Muscle layer of colon (tissue), 2 donors: Measurements from ENCODE around the gene NR2E3.

Experiments
- H3K27ac ChIP-seq: one replicate; pipeline ENCODE4 v1.7.0; 2013; ENCODE audit warnings: low read depth, mild to moderate bottlenecking, low read length, moderate library complexity
- H3K27me3 ChIP-seq, 2 donors: one replicate each; pipeline ENCODE4 v1.7.0; 2013; ENCODE audit warnings: low read length in 2 of 2, mild to moderate bottlenecking in 2 of 2; ENCODE audit not compliant: insufficient read depth in 2 of 2, control insufficient read depth in 1 of 2
- H3K36me3 ChIP-seq: one replicate; pipeline ENCODE4 v1.7.0; 2013; ENCODE audit warnings: mild to moderate bottlenecking, low read length; ENCODE audit not compliant: insufficient read depth
- H3K4me1 ChIP-seq: one replicate; pipeline ENCODE4 v1.7.0; 2013; ENCODE audit warnings: mild to moderate bottlenecking, low read length; ENCODE audit not compliant: insufficient read depth
- H3K4me3 ChIP-seq, 2 donors: one replicate each; pipeline ENCODE4 v1.7.0; 2013; ENCODE audit warnings: low read length in 2 of 2, low read depth in 1 of 2, mild to moderate bottlenecking in 1 of 2, moderate library complexity in 1 of 2
- H3K9ac ChIP-seq: one replicate; pipeline ENCODE4 v1.7.0; 2013; ENCODE audit warnings: low read length
- H3K9me3 ChIP-seq: one replicate; pipeline ENCODE4 v1.7.0; 2013; ENCODE audit warnings: mild to moderate bottlenecking, low read length
- donor health status: abdominal sarcoma.
- donor health status: Adenocarcinoma of cecum.

NR2E3 gene

GRCh38 chr15:71798641-71799040 is 11.7 kb upstream of the NR2E3 start:
- H3K4me1 ChIP-seq, result no peaks in the 10 kb centered on the region
- no peaks in the 10 kb centered on the region for H3K9me3 ChIP-seq
- H3K9ac ChIP-seq, result no peak overlapping the region
- no peaks in the 10 kb centered on the region for H3K27me3 ChIP-seq
- H3K27ac ChIP-seq, result no peak overlapping the region
- H3K36me3 ChIP-seq, result no peaks in the 10 kb centered on the region
- H3K4me3 ChIP-seq, result no peak overlapping the region

DNA sequence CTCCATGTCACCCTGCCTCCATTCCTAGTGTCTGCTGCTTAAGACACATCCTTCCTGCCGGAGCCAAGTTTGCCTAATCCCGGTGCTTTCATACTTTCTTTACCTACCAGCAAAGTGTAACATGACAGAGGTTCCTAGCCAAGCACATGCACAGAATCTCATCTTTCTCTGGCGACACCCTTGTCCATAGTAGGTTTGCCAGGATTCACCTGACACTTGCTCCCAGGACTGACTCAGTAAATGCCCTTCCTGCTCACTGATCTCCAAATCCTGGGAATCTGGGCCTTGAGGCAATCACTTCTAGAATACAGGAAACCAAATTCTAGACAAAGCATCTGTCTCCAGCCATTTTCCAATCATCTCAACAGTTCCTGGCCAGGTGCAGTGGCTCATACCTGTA is 10.2 kb upstream of the NR2E3 start:
- no peak overlapping the region for H3K27ac ChIP-seq
- no peaks in the 10 kb centered on the region for H3K9me3 ChIP-seq
- no peaks in the 10 kb centered on the region for H3K36me3 ChIP-seq
- H3K4me3 ChIP-seq, result no peak overlapping the region
- H3K9ac ChIP-seq, result no peak overlapping the region
- H3K4me1 ChIP-seq, result no peaks in the 10 kb centered on the region
- H3K27me3 ChIP-seq, result no peaks in the 10 kb centered on the region

GRCh38 chr15:71800835-71801745 is 9.3 kb upstream of the NR2E3 start:
- H3K4me1 ChIP-seq, result no peaks in the 10 kb centered on the region
- H3K27ac ChIP-seq, result no peak overlapping the region
- no peaks in the 10 kb centered on the region for H3K9me3 ChIP-seq
- H3K4me3 ChIP-seq, result no peak overlapping the region
- no peak overlapping the region for H3K9ac ChIP-seq
- H3K27me3 ChIP-seq, result no peaks in the 10 kb centered on the region
- H3K36me3 ChIP-seq, result no peaks in the 10 kb centered on the region

GRCh38 chr15:71801935-71802655 is 8.3 kb upstream of the NR2E3 start:
- no peak overlapping the region for H3K9ac ChIP-seq
- H3K9me3 ChIP-seq, result no peaks in the 10 kb centered on the region
- no peak overlapping the region for H3K4me3 ChIP-seq
- H3K27me3 ChIP-seq, result no peaks in the 10 kb centered on the region
- no peaks in the 10 kb centered on the region for H3K4me1 ChIP-seq
- no peak overlapping the region for H3K27ac ChIP-seq
- no peaks in the 10 kb centered on the region for H3K36me3 ChIP-seq

- Histone ChIP-seq H3K9me3 (no peaks in the 10 kb centered on the region), H3K9ac (no peak overlapping the region), H3K4me3 (no peak overlapping the region), H3K36me3 (no peaks in the 10 kb centered on the region), H3K27ac (no peak overlapping the region), H3K4me1 (no peaks in the 10 kb centered on the region), H3K27me3 (no peaks in the 10 kb centered on the region)
These were observed 7.6 kb upstream of the NR2E3 start for GRCh38 chr15:71802770-71803169.

DNA sequence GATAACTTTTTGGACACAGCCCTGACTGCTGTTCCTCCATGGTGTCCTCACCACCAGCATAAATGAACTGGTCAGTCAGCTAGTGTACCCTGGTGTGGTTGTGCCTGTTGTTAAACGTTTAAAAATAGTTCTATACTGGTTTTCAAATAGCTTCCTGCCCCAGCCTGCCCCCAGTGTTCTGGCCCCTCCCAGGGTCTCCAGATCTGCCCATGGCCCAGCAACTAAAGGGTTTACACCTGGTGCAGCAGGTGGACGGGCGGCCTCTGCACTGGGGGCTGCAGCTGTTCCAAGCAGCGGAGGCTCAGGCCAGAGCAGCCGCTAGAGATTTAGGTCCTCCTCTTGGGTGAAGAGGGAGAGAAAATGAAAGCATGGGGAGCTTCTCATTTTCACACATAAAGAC is 6.1 kb upstream of the NR2E3 start:
- Histone ChIP-seq H3K27ac (no peak overlapping the region), H3K4me1 (no peaks in the 10 kb centered on the region), H3K4me3 (no peak overlapping the region), H3K27me3 (no peaks in the 10 kb centered on the region), H3K9me3 (no peaks in the 10 kb centered on the region), H3K9ac (no peak overlapping the region), H3K36me3 (no peaks in the 10 kb centered on the region)

GRCh38 chr15:71804695-71805470 is 5.5 kb upstream of the NR2E3 start:
- Histone ChIP-seq H3K4me1 (no peaks in the 10 kb centered on the region), H3K9ac (no peak overlapping the region), H3K9me3 (no peaks in the 10 kb centered on the region), H3K36me3 (no peaks in the 10 kb centered on the region), H3K4me3 (no peak overlapping the region), H3K27ac (no peak overlapping the region), H3K27me3 (no peaks in the 10 kb centered on the region)

- Histone ChIP-seq H3K36me3 (no peaks in the 10 kb centered on the region), H3K27me3 (no peaks in the 10 kb centered on the region), H3K27ac (no peak overlapping the region), H3K9ac (no peak overlapping the region), H3K9me3 (no peaks in the 10 kb centered on the region), H3K4me1 (no peaks in the 10 kb centered on the region), H3K4me3 (no peak overlapping the region)
These were observed 3.9 kb upstream of the NR2E3 start for GRCh38 chr15:71806452-71806931.

DNA sequence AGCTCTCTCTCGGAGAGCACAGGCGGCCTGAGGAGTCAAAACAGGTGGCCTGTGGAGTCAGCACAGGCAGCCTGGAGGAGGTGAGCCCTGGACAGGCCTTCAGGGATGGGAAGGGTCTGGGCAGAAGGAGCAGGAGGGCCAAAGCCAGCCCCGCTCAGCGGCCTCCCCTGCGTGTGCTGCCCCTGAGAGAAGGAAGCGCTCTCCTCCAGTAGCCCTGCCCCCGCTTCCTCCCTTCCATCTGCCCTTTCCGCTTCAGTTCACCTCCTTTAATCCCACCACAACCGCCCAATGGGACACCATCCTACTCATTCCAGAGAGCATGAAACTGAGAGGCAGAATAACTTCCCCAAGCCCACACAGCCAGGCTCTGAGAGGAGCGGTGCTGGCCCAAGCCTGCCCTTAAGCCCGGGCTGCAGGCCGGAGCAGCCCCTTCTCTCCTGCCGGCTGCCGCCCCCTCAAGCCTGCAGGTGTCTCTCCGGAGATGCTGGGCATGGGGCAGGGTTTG is 3.2 kb upstream of the NR2E3 start:
- no peak overlapping the region for H3K27ac ChIP-seq
- H3K9ac ChIP-seq, result no peak overlapping the region
- no peaks in the 10 kb centered on the region for H3K9me3 ChIP-seq
- H3K27me3 ChIP-seq, result no peaks in the 10 kb centered on the region
- H3K4me1 ChIP-seq, result no peaks in the 10 kb centered on the region
- H3K4me3 ChIP-seq, result no peak overlapping the region
- H3K36me3 ChIP-seq, result no peaks in the 10 kb centered on the region

DNA sequence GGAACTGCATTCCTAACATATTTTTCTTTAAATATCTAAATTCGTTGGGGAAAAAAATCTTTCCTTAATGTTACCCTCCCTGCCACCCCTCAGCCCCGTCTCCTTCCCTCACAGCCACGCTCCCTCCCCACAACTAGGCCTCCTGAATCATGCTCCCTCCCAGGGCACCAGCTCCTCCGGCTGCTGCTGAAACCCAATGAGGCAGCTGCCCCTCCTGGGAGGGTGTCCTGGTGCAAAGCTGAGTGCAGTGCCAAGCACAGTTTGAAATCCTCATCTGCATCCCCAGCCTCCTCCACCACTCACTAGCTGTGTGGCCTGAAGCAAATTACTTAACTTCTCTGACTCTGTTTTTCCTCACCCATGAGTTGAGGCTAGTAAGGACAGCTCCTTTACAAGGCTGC is 2.7 kb upstream of the NR2E3 start:
- Histone ChIP-seq H3K4me1 (no peaks in the 10 kb centered on the region), H3K9me3 (no peaks in the 10 kb centered on the region), H3K27me3 (no peaks in the 10 kb centered on the region), H3K4me3 (no peak overlapping the region), H3K9ac (no peak overlapping the region), H3K27ac (no peak overlapping the region), H3K36me3 (no peaks in the 10 kb centered on the region)
